ENCODE data around the gene SAMD4A. TPM values are rescaled to one million over a fixed set of nuclear protein-coding genes. Genes with fewer than 3 reads are reported as not detected.

The SAMD4A gene
- total RNA-seq, 1 experiment from 2014 or later = 18.3 TPM

GRCh38 chr14:54775486-54776140 lies 208.7 kb downstream of the SAMD4A start:
- no peaks in the 10 kb centered on the region for H3K36me3 ChIP-seq (ENCODE audit: low read depth)
- no peak overlapping the region for H3K4me2 ChIP-seq

GRCh38 chr14:54776361-54777001 lies 209.6 kb downstream of the SAMD4A start:
- Histone ChIP-seq H3K4me1 (replicated peaks; ENCODE audit: insufficient read depth) (peaks cover 24% of the 10 kb centered on the region), H3F3A (ENCODE audit: insufficient read depth, low read depth) (peaks cover 25% of the 10 kb centered on the region), H4K20me1 (ENCODE audit: insufficient read depth) (no peaks in the 10 kb centered on the region), H3K79me2 (ENCODE audit: low read depth) (no peaks in the 10 kb centered on the region), H2AFZ (no peak overlapping the region), H3K9me2 (ENCODE audit: insufficient read depth) (no peaks in the 10 kb centered on the region), H3K4me3 (no peak overlapping the region), H3K27ac (no peak overlapping the region), H3K36me3 (ENCODE audit: low read depth) (no peaks in the 10 kb centered on the region), H3K4me2 (no peak overlapping the region), H3K9me3 (ENCODE audit: insufficient read depth, low read depth) (no peaks in the 10 kb centered on the region), H3K27me3 (ENCODE audit: insufficient read depth, low read depth) (no peaks in the 10 kb centered on the region)
- no TSS peak for BruUV-seq (replicated peaks)
- POLR2A ChIA-PET (ENCODE audit: unreplicated experiment) = no interaction called here
- TF ChIP-seq CTCF (conservative IDR thresholded peaks at IDR 0.05) (no peak), EZH2 (IDR thresholded peaks at IDR 0.05; ENCODE audit: low read depth) (no peak)
- CTCF ChIA-PET = interaction anchor here (0.5 to 0.7 kb wide), 2 partner anchors 90 to 103 kb away, joined by 3 read pairs; no protein-coding TSS in a partner anchor
- peak in 1 of 2 experiments; percentile 40 for DNase-seq
- intact Hi-C loops (cut with micrococcal nuclease; ENCODE audit: unreplicated experiment) = loop anchor here (10.0 kb wide), 2 partner anchors 272 to 332 kb away; partner anchors contain the start of genes CGRRF1 and CNIH1

More at GRCh38 chr14:54775486-54776140, 208.7 kb downstream of the SAMD4A start:
- no peak for TF ChIP-seq EZH2 (IDR thresholded peaks at IDR 0.05; ENCODE audit: low read depth)
- no peak for TF ChIP-seq CTCF (conservative IDR thresholded peaks at IDR 0.05)
- H3K4me1 ChIP-seq (replicated peaks; ENCODE audit: insufficient read depth) = peaks cover 24% of the 10 kb centered on the region
- no peaks in the 10 kb centered on the region for H3K9me2 ChIP-seq (ENCODE audit: insufficient read depth)
- DNase-seq = no peak
- H2AFZ ChIP-seq = no peak overlapping the region
- ChIA-PET POLR2A (ENCODE audit: unreplicated experiment) (no interaction called here), CTCF (interaction anchor here (0.6 kb wide), 2 partner anchors 88 to 211 kb away, joined by 3 to 4 read pairs; no protein-coding TSS in a partner anchor)
- H3K27me3 ChIP-seq (ENCODE audit: insufficient read depth, low read depth) = no peaks in the 10 kb centered on the region
- no peak overlapping the region for H3K27ac ChIP-seq
- intact Hi-C loops (cut with micrococcal nuclease; ENCODE audit: unreplicated experiment) = loop anchor here (10.0 kb wide), 2 partner anchors 271 to 331 kb away; partner anchors contain the start of genes CGRRF1 and CNIH1
- peaks cover 25% of the 10 kb centered on the region for H3F3A ChIP-seq (ENCODE audit: insufficient read depth, low read depth)
- no TSS peak for BruUV-seq (replicated peaks)
- no peaks in the 10 kb centered on the region for H3K79me2 ChIP-seq (ENCODE audit: low read depth)
- no peaks in the 10 kb centered on the region for H4K20me1 ChIP-seq (ENCODE audit: insufficient read depth)
- no peaks in the 10 kb centered on the region for H3K9me3 ChIP-seq (ENCODE audit: insufficient read depth, low read depth)
- no peak overlapping the region for H3K4me3 ChIP-seq

GRCh38 chr14:54777395-54777794 lies 210.5 kb downstream of the SAMD4A start:
- intact Hi-C loops (cut with micrococcal nuclease; ENCODE audit: unreplicated experiment) = loop anchor here (10.0 kb wide), 2 partner anchors 273 to 333 kb away; partner anchors contain the start of genes CGRRF1 and CNIH1
- no peak overlapping the region for H3K4me3 ChIP-seq
- BruUV-seq (replicated peaks) = no TSS peak
- H3F3A ChIP-seq (ENCODE audit: insufficient read depth, low read depth) = peaks cover 17% of the 10 kb centered on the region
- peaks cover 16% of the 10 kb centered on the region for H3K4me1 ChIP-seq (replicated peaks; ENCODE audit: insufficient read depth)
- TF ChIP-seq CTCF (conservative IDR thresholded peaks at IDR 0.05) (no peak), EZH2 (IDR thresholded peaks at IDR 0.05; ENCODE audit: low read depth) (no peak)
- H3K4me2 ChIP-seq = no peak overlapping the region
- CTCF ChIA-PET = interaction anchor here (0.6 to 0.7 kb wide), 2 partner anchors 213 to 234 kb away, joined by 8 to 11 read pairs; no protein-coding TSS in a partner anchor
- no peaks in the 10 kb centered on the region for H4K20me1 ChIP-seq (ENCODE audit: insufficient read depth)
- H3K27ac ChIP-seq = no peak overlapping the region
- POLR2A ChIA-PET (ENCODE audit: unreplicated experiment) = no interaction called here
- no peaks in the 10 kb centered on the region for H3K9me2 ChIP-seq (ENCODE audit: insufficient read depth)
- H3K79me2 ChIP-seq (ENCODE audit: low read depth) = no peaks in the 10 kb centered on the region
- H3K27me3 ChIP-seq (ENCODE audit: insufficient read depth, low read depth) = no peaks in the 10 kb centered on the region
- H3K9me3 ChIP-seq (ENCODE audit: insufficient read depth, low read depth) = no peaks in the 10 kb centered on the region
- no peak overlapping the region for H2AFZ ChIP-seq
- no peak for DNase-seq
- H3K36me3 ChIP-seq (ENCODE audit: low read depth) = no peaks in the 10 kb centered on the region

Measured in PC-9 (cell line).